GM23248 (cell line): ENCODE measurements around the gene MRS2.

ENCODE experiments used
- EZH2 ChIP-seq: fragments of 200-600 bp; sonication (generic); IDR thresholded peaks from 2 replicates; pipeline ENCODE4 v1.6.1; 2018; ENCODE audit warnings: antibody characterized with exemption, mild to moderate bottlenecking; ENCODE audit not compliant: insufficient read depth, poor library complexity, severe bottlenecking
- EZH2phosphoT487 ChIP-seq: fragments of 200-600 bp; sonication (generic); IDR thresholded peaks from 2 replicates; pipeline ENCODE4 v1.6.1; 2018; ENCODE audit warnings: antibody characterized with exemption, moderate library complexity, mild to moderate bottlenecking, low read depth; ENCODE audit not compliant: insufficient read depth

DNA sequence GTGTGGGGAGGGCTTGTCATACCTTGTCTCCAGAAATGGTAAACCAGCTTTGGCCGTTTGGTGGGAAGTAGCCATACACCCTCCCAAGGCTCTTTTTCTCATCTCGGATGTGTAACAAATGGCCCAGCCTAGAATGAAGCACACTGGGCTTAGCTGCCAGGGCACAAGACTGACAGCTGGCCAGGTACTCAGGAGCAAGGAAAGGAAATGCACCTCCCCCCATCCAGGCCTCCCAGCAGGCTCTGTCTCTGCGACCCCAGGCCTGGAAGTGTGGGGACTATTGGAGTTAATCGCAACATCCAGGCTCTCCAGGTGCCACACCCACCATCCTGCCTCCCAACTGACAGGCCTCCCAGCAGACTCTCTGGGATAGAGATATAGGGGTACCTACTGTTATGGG, 43.0 kb downstream of the MRS2 start:
- TF ChIP-seq EZH2 (no peak), EZH2phosphoT487 (no peak)
